Measurements from ENCODE around the gene NBL1.
"Not testable (repeated sequence)": the region's sequence is repeated elsewhere in the genome, so short reads cannot be mapped to it uniquely, and the experiment has no call there.

- TF ChIP-seq, protein P1, sequence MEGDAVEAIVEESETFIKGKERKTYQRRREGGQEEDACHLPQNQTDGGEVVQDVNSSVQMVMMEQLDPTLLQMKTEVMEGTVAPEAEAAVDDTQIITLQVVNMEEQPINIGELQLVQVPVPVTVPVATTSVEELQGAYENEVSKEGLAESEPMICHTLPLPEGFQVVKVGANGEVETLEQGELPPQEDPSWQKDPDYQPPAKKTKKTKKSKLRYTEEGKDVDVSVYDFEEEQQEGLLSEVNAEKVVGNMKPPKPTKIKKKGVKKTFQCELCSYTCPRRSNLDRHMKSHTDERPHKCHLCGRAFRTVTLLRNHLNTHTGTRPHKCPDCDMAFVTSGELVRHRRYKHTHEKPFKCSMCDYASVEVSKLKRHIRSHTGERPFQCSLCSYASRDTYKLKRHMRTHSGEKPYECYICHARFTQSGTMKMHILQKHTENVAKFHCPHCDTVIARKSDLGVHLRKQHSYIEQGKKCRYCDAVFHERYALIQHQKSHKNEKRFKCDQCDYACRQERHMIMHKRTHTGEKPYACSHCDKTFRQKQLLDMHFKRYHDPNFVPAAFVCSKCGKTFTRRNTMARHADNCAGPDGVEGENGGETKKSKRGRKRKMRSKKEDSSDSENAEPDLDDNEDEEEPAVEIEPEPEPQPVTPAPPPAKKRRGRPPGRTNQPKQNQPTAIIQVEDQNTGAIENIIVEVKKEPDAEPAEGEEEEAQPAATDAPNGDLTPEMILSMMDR (IDR thresholded peaks at IDR 0.05) = not testable (repeated sequence)
- not testable (repeated sequence) for TF ChIP-seq POLR2A, EP300 (IDR thresholded peaks at IDR 0.05)
These were observed 4.9 kb upstream of the NBL1 start for GRCh38 chr1:19639228-19639627.
